IgD-negative memory B cell (primary cell): ENCODE measurements around the gene VANGL1. TPM values are rescaled to one million over a fixed set of nuclear protein-coding genes. Genes with fewer than 3 reads are reported as not detected.
A peak's percentile ranks its signal among the peaks of the same experiment; 100 is the strongest.

ENCODE experiments used
- H3K27ac Mint-ChIP-seq, 3 donors: one replicate each; pipeline ENCODE4 v1.8.0; 2020 to 2022; ENCODE audit warnings: mild to moderate bottlenecking in 3 of 3, mixed read lengths in 3 of 3, moderate library complexity in 1 of 3
- H3K27me3 Mint-ChIP-seq: one replicate; pipeline ENCODE4 v1.8.0; 2021; ENCODE audit warnings: mixed read lengths
- H3K36me3 Mint-ChIP-seq: one replicate; pipeline ENCODE4 v1.8.0; 2020; ENCODE audit warnings: mild to moderate bottlenecking, mixed read lengths
- H3K4me1 Mint-ChIP-seq, 3 donors: one replicate each; pipeline ENCODE4 v1.8.0; 2020 to 2022; ENCODE audit warnings: mixed read lengths in 3 of 3, mild to moderate bottlenecking in 1 of 3
- H3K4me3 Mint-ChIP-seq, 4 donors: one replicate each; pipeline ENCODE4 v1.8.0; 2020 to 2022; ENCODE audit warnings: mild to moderate bottlenecking in 4 of 4, mixed read lengths in 4 of 4, moderate library complexity in 3 of 4
- H3K9me3 Mint-ChIP-seq, 3 donors: one replicate each; pipeline ENCODE4 v1.8.0; 2020 to 2021; ENCODE audit warnings: mixed read lengths in 3 of 3, mild to moderate bottlenecking in 1 of 3
- polyA plus RNA-seq: library from polyadenylated mRNA; unstranded; fragments of 300-500 nt; fragmentation: Illumina TruSeq; gene quantifications from one replicate; pipeline ENCODE4 v1.2.3, GENCODE V29; 2021

The VANGL1 gene
- polyA plus RNA-seq, 1 donor from 2014 or later: 1.5 TPM

DNA sequence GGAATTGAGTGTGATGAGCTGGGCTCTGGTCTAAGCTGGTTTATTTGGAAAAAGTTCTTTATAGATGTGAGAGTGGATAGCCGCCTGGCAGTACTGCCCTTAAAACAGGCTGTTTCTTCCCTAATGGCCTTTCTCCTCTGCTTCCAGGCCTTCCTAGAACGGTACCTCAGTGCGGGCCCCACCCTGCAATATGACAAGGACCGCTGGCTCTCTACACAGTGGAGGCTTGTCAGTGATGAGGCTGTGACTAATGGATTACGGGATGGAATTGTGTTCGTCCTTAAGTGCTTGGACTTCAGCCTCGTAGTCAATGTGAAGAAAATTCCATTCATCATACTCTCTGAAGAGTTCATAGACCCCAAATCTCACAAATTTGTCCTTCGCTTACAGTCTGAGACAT, 49.2 kb downstream of the VANGL1 start:
- H3K27me3 Mint-ChIP-seq: peaks cover 2% of the 10 kb centered on the region

DNA sequence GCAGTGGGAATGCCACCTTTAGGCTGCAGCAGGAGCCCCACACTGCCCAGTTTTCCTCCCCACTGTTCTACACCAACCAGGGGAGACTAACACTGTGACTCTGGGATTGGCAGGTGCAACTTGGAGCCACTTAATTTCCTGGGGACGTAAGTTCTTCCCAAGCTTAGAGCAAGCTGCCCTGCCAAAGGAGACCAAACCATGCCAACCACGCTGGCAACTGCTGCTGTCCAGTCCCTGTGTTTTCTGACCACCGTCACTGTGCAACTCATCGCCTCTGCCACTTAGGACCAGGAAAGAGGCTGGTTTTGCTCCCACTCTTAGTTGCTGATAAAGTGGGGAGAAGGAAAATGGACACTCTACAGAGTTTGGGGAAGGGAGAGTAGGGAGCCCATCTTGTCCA, 50.5 kb downstream of the VANGL1 start:
- H3K36me3 Mint-ChIP-seq: peaks cover 1% of the 10 kb centered on the region
- H3K4me3 Mint-ChIP-seq: no peak overlapping the region
- peaks cover 2% of the 10 kb centered on the region for H3K27me3 Mint-ChIP-seq
- H3K27ac Mint-ChIP-seq: no peak overlapping the region
- H3K9me3 Mint-ChIP-seq: no peaks in the 10 kb centered on the region
- H3K4me1 Mint-ChIP-seq: no peaks in the 10 kb centered on the region

More for the DNA sequence above, 49.2 kb downstream of the VANGL1 start:
- no peak overlapping the region for H3K4me3 Mint-ChIP-seq
- no peaks in the 10 kb centered on the region for H3K9me3 Mint-ChIP-seq
- no peaks in the 10 kb centered on the region for H3K4me1 Mint-ChIP-seq
- H3K27ac Mint-ChIP-seq: no peak overlapping the region
- peaks cover 1% of the 10 kb centered on the region for H3K36me3 Mint-ChIP-seq

DNA sequence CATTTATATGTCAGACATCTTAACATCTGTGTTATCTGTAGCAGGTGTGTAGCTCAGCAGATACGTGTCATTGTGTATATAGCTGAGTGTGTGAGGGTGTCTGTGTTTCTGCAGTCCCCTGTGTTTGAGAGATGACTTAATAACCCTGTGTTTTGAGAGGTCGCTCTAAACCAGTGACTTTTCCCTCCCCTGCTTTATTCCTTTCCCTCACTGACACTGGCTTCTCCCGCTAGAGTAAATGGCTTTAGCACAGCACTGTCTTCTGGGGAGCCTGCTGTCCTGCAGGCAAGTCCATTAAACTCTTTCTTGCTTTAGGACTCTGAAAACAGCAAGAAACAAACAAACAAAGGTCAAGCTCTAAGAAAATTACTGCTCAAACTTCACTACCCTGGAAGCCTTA, 53.0 kb downstream of the VANGL1 start:
- Mint-ChIP-seq H3K9me3 (no peaks in the 10 kb centered on the region), H3K4me1 (no peaks in the 10 kb centered on the region), H3K36me3 (no peaks in the 10 kb centered on the region), H3K27ac (no peak overlapping the region), H3K4me3 (no peak overlapping the region), H3K27me3 (peaks cover 2% of the 10 kb centered on the region)

DNA sequence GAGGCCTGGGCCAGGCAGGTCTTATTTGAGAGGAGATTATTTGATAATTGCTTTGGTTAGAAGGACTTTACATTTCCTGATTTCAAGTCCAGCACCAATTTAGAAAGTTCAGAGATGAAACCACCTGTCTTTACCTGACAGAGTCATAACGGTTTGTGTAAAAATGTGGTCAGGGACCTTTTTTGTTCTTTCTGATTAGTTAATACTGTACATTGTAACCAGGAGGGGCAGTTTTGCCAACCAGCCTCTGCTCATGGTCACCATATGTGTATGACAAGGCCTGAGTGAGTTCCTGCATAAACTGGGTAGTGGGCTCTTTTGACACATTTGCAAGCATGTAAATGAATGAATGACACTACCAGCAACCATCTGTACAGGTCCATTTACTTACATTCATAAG, 55.8 kb downstream of the VANGL1 start:
- Mint-ChIP-seq H3K27me3 (peaks cover 2% of the 10 kb centered on the region), H3K36me3 (no peaks in the 10 kb centered on the region), H3K27ac (no peak overlapping the region), H3K9me3 (no peaks in the 10 kb centered on the region), H3K4me1 (no peaks in the 10 kb centered on the region), H3K4me3 (no peak overlapping the region)

DNA sequence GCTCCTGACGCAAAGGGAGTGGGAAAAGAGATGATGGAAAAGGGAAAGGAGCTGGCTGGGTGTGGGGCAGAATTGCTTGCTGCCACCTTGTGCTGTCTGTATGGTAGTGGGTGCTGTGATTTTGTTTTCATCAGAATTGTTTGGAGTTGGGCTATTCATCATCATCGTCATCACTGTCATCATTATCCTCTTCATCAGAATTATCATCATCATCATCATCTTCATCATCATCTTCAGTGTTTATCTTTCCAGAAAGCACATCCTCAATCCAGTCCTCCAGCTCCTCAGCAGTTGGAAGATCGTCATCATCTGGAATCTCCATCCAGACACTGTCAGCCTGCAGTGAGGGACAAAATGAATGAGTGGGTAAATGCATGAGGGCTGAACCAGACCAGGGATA, 59.3 kb downstream of the VANGL1 start:
- Mint-ChIP-seq H3K9me3 (no peaks in the 10 kb centered on the region), H3K36me3 (no peaks in the 10 kb centered on the region), H3K27ac (no peak overlapping the region), H3K27me3 (no peaks in the 10 kb centered on the region), H3K4me3 (no peak overlapping the region), H3K4me1 (no peaks in the 10 kb centered on the region)

DNA sequence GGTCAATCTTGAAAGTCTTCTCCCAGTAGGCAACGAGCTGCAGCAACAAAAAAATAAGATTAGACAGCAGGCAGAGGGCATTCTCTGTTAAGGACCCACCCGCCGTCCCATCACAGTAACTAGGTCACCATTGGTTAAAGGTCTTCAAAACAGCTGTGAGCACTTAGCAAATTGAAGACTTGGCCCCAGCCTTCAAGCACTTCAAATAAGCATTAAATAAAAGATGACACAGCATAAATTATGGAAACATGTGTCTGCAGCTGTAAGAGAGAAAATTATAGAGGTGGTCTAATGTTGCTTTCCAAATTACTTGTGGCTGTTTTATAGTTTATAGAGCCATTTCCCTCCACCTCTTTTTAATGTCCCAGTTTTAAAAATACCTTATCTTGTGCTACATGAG, 61.2 kb downstream of the VANGL1 start:
- H3K27me3 Mint-ChIP-seq: no peaks in the 10 kb centered on the region
- H3K4me3 Mint-ChIP-seq: no peak overlapping the region
- no peaks in the 10 kb centered on the region for H3K9me3 Mint-ChIP-seq
- H3K36me3 Mint-ChIP-seq: no peaks in the 10 kb centered on the region
- no peak overlapping the region for H3K27ac Mint-ChIP-seq
- H3K4me1 Mint-ChIP-seq: no peaks in the 10 kb centered on the region

DNA sequence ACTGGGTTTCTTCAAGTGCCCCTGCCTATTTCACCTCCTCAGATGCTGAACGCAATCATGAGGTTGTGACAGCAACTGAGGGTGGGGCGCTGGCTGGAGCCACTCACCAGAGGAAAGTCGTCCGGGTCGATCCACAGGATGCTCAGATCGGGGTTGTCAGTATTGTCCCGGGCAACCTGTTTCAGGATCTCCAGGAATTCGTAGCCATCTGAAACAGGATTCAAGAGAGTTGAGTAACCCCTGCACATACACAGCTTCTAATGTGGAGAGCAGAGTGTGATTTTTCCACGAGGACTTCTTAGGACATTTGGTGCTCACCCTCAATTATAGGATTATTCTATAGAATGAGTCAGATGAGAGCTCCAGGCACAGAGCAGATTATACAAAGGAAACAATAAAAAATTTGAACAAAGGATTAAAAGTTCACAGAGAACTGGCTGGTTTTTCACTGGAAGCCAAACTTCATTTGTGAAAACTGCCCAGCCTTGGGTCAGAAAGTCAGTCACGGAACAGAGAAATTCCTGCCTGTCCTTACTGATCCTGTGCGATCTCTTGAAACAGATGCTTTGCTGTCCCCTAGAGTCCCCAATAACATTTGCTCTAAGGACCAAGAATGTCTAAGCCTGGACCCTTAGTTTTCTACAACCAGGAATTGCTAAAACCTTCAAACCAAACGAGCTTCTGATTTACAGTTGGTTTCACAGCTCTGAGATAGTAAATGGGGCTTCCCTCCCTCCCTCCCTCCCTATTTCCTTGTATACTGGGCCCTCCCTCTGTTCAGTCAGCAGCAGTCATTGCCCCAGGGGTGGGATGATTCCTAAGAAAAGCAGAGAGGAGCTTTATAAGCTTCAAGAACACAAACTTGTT, 63.5 kb downstream of the VANGL1 start:
- H3K27me3 Mint-ChIP-seq: no peaks in the 10 kb centered on the region
- H3K9me3 Mint-ChIP-seq: no peaks in the 10 kb centered on the region
- H3K36me3 Mint-ChIP-seq: no peaks in the 10 kb centered on the region
- no peak overlapping the region for H3K4me3 Mint-ChIP-seq
- H3K4me1 Mint-ChIP-seq: no peaks in the 10 kb centered on the region
- no peak overlapping the region for H3K27ac Mint-ChIP-seq

DNA sequence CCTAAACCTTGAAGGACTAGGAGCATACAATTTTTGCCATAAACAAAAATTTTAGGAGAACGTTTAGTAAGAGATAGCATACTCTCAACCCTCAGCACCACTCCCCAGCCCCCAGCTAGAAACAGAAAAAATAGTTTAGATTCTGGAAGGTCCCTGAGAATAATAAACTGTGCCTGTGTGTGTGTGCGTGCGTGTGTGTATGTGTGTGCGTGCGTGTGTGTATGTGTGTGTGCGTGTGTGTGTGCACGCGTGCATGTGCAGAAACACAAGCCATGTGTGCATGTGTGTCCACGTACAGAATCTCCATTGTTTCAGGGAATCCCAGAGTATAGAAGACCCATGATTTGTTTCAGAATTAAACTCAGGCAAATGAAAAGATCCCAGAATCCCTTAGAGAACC, 64.2 kb downstream of the VANGL1 start:
- Mint-ChIP-seq H3K27me3 (no peaks in the 10 kb centered on the region), H3K27ac (peak overlapping the region in 1 of 3 donors; percentile 24), H3K36me3 (no peaks in the 10 kb centered on the region), H3K4me1 (no peaks in the 10 kb centered on the region), H3K4me3 (no peak overlapping the region), H3K9me3 (no peaks in the 10 kb centered on the region)

DNA sequence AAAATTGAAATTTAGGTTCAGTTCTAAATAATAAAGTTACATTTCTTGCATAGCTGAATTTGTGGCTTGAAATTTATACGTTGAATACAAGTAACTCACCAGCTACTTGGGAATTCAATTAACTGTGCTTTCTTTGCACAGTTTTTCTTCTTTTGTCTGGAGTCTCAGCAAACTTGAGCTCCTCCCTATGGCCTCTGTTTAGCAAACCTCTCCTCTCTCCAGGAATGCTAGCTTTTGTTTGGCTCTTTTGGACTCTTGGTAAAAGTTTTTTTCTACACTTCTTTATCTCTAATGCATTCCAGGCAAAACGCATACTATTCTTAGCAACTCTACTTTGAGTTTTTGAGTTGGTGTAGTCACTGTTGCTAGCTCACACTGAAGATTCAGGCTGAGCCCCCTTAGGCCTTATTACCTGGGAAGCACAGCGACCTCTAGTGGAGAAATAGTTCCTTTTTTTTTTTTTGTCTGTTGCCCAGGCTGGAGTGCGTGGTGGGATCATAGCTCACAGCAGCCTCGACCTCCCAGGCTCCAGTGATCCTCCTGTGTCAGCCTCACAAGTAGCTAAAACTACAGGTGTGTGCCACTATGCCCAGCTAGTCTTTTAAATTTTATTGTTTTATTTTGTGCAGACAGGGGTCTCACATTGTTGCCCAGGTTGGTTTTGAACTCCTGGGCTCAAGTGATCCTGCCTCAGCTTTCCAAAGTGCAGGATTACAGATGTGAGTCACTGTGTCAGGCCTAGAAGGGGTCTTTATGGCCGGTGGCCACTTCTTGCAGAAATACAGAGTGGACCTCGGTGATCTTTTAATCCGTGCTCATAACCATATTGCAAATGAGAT, 65.0 kb downstream of the VANGL1 start:
- Mint-ChIP-seq H3K27ac (no peak overlapping the region), H3K36me3 (no peaks in the 10 kb centered on the region), H3K27me3 (no peaks in the 10 kb centered on the region), H3K9me3 (no peaks in the 10 kb centered on the region), H3K4me1 (no peaks in the 10 kb centered on the region), H3K4me3 (no peak overlapping the region)

DNA sequence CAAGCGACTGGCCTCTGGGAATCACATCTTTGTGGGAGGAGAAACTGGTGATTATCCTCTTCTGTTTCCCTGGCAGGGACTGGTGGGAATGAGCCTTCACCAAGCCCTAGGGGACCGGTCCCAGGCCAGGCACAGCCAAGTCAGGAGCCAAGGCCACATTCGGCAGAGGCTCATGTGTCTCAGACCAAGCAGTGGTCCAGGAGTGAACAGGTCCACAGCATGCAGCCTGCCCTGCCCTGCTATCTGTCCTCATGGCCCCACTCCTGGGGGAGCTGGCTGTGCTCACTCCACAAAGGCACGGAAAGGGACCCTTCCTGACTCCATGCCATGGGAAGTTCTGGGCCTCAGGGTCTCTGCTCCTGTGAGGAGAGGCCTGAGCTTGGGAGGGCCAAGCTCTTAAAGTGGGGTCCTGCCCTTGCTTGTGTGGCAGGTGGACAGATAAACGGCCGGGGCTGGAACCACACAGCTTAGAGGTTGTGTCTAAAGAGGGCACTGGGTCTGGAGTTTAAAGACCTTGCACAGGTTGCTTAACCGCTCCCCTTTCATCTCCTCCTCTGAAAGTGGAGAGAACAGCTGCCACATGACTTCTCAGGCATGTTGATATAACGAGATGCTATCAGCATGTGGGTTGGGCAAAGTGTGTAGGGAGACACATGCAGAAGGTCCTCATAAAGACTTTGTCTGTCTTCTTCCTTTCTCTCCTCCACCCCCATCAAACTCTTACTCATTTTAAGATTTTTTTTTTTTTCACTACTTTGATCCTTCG, 69.3 kb downstream of the VANGL1 start:
- Mint-ChIP-seq H3K4me1 (no peaks in the 10 kb centered on the region), H3K9me3 (no peaks in the 10 kb centered on the region), H3K27me3 (no peaks in the 10 kb centered on the region), H3K27ac (no peak overlapping the region), H3K36me3 (no peaks in the 10 kb centered on the region), H3K4me3 (no peak overlapping the region)

DNA sequence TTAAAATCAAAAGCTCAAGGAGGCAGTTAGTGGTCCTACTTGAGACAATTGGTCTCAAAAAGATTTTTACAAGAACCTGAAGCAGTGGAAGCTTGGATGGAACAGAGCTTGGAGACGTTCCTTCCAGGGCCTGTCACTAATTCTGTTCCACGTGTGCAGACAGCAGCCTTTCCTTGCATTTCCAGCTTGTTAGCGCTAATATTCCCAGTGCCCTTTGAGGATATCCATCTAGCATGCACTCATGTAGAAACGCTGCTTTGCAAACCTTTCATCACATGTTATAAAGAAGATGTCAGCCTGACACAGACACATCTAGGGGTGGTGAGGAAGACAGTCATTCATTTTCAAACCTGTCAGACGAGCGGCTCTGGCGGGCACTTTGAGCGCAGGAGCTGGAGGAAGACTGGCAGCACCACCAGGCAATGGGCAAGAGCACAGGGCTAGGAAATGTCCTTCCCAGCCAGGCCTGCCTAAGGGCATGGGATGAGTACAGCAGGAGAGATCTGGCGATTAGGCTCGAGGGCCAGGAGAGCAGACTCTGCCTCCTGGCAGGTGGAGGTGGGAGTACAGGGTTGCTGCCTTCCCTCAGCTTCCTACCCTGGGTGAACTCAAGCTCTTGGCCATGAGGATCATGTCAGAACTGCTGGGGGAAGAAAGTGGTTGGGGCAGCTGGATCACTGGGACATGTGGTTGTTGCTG, 71.3 kb downstream of the VANGL1 start:
- Mint-ChIP-seq H3K36me3 (no peaks in the 10 kb centered on the region), H3K9me3 (no peaks in the 10 kb centered on the region), H3K4me1 (no peaks in the 10 kb centered on the region), H3K27ac (no peak overlapping the region), H3K4me3 (no peak overlapping the region), H3K27me3 (no peaks in the 10 kb centered on the region)

DNA sequence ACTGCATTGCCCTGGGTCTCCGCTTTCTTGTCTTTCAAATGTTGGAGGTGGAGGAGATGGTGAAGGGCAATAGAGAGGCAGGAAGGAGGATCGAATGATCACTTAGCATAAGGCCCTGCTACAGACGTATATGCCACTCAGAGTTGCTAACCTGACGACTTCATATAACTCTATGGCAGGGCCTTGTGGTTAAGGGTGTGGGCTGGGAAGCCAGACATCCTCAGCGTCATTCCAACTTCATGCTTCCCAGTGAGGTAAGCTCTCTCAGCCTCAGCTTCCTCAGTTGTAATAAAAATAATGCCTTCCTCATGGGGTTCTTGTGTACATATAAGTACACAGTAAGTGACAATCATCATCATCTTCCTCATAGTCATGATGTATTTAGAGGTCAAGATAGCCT, 72.1 kb downstream of the VANGL1 start:
- H3K27me3 Mint-ChIP-seq: no peaks in the 10 kb centered on the region
- no peaks in the 10 kb centered on the region for H3K9me3 Mint-ChIP-seq
- no peaks in the 10 kb centered on the region for H3K4me1 Mint-ChIP-seq
- no peak overlapping the region for H3K27ac Mint-ChIP-seq
- H3K36me3 Mint-ChIP-seq: no peaks in the 10 kb centered on the region
- no peak overlapping the region for H3K4me3 Mint-ChIP-seq

DNA sequence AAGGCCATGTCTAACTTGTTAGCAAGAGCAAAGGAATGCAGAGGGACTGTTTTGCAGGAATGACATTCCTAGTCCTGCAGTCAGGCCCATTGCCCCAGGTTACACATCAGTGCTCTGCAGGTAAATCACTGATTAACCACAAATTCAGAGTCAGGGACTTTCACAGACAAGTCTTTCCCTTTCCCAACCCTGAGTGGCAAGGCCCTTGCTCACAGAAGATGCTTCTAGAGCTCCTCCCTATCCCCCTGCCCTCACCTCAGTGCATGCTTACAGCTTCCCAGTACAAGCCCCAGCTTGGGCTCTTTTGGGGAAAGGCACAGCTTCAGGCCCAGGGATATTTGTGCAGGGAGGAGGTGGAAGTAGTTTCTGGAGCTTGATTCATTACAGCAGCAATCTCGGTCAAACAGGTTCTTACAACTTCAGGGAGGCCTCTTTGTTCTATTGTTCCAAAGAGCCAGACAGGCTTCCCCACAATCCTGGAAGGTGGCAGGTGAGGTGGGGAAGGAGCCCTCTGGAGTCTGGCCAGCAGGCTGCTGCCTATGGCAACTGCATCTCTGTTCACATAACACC, 72.9 kb downstream of the VANGL1 start:
- Mint-ChIP-seq H3K27me3 (no peaks in the 10 kb centered on the region), H3K9me3 (no peaks in the 10 kb centered on the region), H3K36me3 (no peaks in the 10 kb centered on the region), H3K4me1 (no peaks in the 10 kb centered on the region), H3K4me3 (no peak overlapping the region), H3K27ac (no peak overlapping the region)

DNA sequence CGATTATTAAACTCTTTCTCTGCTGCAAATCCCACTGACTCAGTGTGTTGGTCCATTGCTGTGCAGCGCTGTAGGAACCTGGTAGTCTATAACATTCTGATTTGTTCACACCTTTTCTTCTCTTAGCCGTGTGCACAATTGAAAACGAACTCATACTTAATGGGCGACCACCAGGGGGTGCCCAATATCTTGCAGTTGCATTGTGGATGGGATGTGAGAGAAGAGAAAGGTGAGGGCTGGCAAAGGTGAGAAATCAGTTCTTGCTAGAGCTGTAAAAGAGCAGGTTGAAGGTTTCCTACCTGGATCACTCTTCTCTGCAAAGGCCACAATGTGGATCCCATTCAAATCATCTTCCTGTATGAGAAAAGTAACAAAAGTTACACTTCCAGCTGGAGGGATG, 75.8 kb downstream of the VANGL1 start:
- H3K36me3 Mint-ChIP-seq: peaks cover 2% of the 10 kb centered on the region
- peaks cover 2% of the 10 kb centered on the region for H3K27me3 Mint-ChIP-seq
- no peak overlapping the region for H3K4me3 Mint-ChIP-seq
- peaks cover 0 to 2% (median 0%) of the 10 kb centered on the region in 3 donors for H3K9me3 Mint-ChIP-seq
- H3K4me1 Mint-ChIP-seq: no peaks in the 10 kb centered on the region
- no peak overlapping the region for H3K27ac Mint-ChIP-seq
